Measurements from ENCODE around the gene PIGBOS1. TPM values are rescaled to one million over a fixed set of nuclear protein-coding genes. Genes with fewer than 3 reads are reported as not detected.
A peak's percentile ranks its signal among the peaks of the same experiment; 100 is the strongest.

The PIGBOS1 gene
- total and polyA plus RNA-seq, 9 of the 15 experiments (the other 6 are each of a cell fraction or from before 2014, with no cell fraction given): 25.2 to 76.2 (median 46.0) TPM

DNA sequence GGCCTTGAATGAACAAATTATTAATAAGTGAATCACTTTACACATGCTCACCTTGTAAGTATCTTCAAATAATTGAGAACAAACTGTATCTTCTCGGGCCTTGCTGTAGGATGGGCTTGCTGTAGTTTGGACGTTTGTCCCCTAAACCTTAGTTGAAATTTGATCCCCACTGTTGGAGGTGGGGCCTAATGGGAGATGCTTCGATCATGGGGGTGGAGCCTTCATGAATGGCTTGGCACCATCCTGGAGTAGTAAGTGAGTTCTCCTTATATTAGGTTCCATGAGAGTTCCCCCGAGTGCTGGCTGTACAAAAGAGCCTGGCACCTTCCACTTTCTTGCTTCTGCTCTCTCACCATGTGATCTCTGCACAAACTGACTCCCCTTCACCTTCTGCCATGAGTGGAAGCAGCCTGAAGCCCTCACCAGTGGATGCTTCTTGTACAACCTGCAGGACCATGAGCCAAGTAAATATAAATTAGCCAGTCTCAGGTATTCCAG, 29.4 kb upstream of the PIGBOS1 start:
- no TSS peak for BruUV-seq (replicated peaks)
- WGBS (ENCODE audit: insufficient coverage, low coverage, missing lambda C conversion rate): 49% methylated on average over 4 of the region's 4 CpGs
- H4K20me1 ChIP-seq (replicated peaks; ENCODE audit: control insufficient read depth, insufficient read depth, low read length): no peaks in the 10 kb centered on the region; the same call in 1 of the 2 replicates

More for the DNA sequence above, 29.4 kb upstream of the PIGBOS1 start:
- Histone ChIP-seq H3K36me3 (ENCODE audit: control insufficient read depth, insufficient read depth, low read length) (peaks cover 28% of the 10 kb centered on the region), H3K4me3 (no peak overlapping the region), H3K79me2 (ENCODE audit: control insufficient read depth, insufficient read depth, low read length) (no peaks in the 10 kb centered on the region), H2AFZ (ENCODE audit: low read depth, low read length) (no peak overlapping the region), H3K27me3 (ENCODE audit: control insufficient read depth in 2 of 2, insufficient read depth in 2 of 2, low read length in 2 of 2) (no peaks in the 10 kb centered on the region), H3K9ac (ENCODE audit: insufficient read depth in 1 of 2, low read depth in 2 of 2, low read length in 2 of 2) (no peak overlapping the region), H3K9me1 (ENCODE audit: control insufficient read depth, insufficient read depth, low read length) (no peaks in the 10 kb centered on the region), H3K4me1 (replicated peaks in 1 of 2; ENCODE audit: control insufficient read depth in 2 of 2, insufficient read depth in 2 of 2, low read length in 2 of 2) (peaks cover 0 to 4% of the 10 kb centered on the region in 2 experiments; a peak in 3 of 5 replicates), H3K4me2 (ENCODE audit: insufficient read depth, low read length) (no peak overlapping the region), H3K9me3 (replicated peaks; ENCODE audit: control insufficient read depth, insufficient read depth, low read depth, low read length) (no peaks in the 10 kb centered on the region), H3K27ac (ENCODE audit: extremely low read depth, low read depth, low read length) (no peak overlapping the region)
- CTCF ChIA-PET (ENCODE audit: low intra/inter-chr PET ratio): no interaction called here
- intact Hi-C loops (cut with micrococcal nuclease): no loop called here
- POLR2A ChIA-PET: interaction anchor here (0.7 to 1.2 kb wide), 3 partner anchors 10 to 185 kb away, joined by 3 to 4 read pairs (median 3); no protein-coding TSS in a partner anchor
- TF ChIP-seq ZSCAN29 (IDR thresholded peaks at IDR 0.05) (no peak), TCF7L2 (IDR thresholded peaks at IDR 0.05; ENCODE audit: low read depth, low read length) (no peak), PRDM10 (IDR thresholded peaks at IDR 0.05; ENCODE audit: partially characterized antibody) (peak; percentile 84), SREBF2 (CRISPR knock-in tag; IDR thresholded peaks at IDR 0.05) (no peak), PHF21A (IDR thresholded peaks at IDR 0.05; ENCODE audit: borderline replicate concordance, low read depth) (no peak), GATA2 (CRISPR knock-in tag; IDR thresholded peaks at IDR 0.05) (no peak), LCOR (CRISPR knock-in tag; IDR thresholded peaks at IDR 0.05) (no peak), POLR2G (IDR thresholded peaks at IDR 0.05; ENCODE audit: low read depth, low read length) (peak; percentile 5; the same call in 1 of the 2 replicates), HBP1 (CRISPR knock-in tag; IDR thresholded peaks at IDR 0.05) (no peak), MBD2 (IDR thresholded peaks at IDR 0.05; ENCODE audit: borderline replicate concordance, low read depth) (no peak), THRB (CRISPR knock-in tag; conservative IDR thresholded peaks at IDR 0.05) (no peak)
- TF ChIP-seq, protein P1, sequence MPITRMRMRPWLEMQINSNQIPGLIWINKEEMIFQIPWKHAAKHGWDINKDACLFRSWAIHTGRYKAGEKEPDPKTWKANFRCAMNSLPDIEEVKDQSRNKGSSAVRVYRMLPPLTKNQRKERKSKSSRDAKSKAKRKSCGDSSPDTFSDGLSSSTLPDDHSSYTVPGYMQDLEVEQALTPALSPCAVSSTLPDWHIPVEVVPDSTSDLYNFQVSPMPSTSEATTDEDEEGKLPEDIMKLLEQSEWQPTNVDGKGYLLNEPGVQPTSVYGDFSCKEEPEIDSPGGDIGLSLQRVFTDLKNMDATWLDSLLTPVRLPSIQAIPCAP (CRISPR knock-in tag; IDR thresholded peaks at IDR 0.05; ENCODE audit: borderline replicate concordance): no peak
- in situ Hi-C loops (cut with MboI): no loop called here
- ATAC-seq: peak; percentile 63
- peak in 1 of 4 experiments; percentile 8 for DNase-seq (ENCODE audit: extremely low read depth in 1 of 4, low spot score in 3 of 4)
- no peak for FAIRE-seq
